IMR-90 (cell line): ENCODE data around the gene RGL1. TPM values are rescaled to one million over a fixed set of nuclear protein-coding genes. Genes with fewer than 3 reads are reported as not detected.

Experiments used
- ATAC-seq: fragments of 200-7000 bp; cut with Tn5 transposase; 2 replicates; pipeline ENCODE4 v1.9.1; 2020; ENCODE audit warnings: low read depth, mild to moderate bottlenecking, moderate library complexity
- BruUV-seq: library from RNA; stranded (reverse); fragments of 400-500 nt; replicated peaks from 2 replicates; lab custom pipeline; 2021; lab: Mats Ljungman, UMichigan
- CTCF ChIA-PET: fragments of 300-600 bp; formaldehyde crosslinking; extraction: SDS; loops from one replicate; lab custom pipeline; 2021; ENCODE audit warnings: antibody characterized with exemption; lab: Yijun Ruan, JAX
- POLR2A ChIA-PET: fragments of 300-600 bp; sonication (Branson Sonifier 250); formaldehyde crosslinking; loops from one replicate; lab custom pipeline; 2022; ENCODE audit warnings: antibody characterized with exemption; ENCODE audit not compliant: unreplicated experiment; lab: Charles Lee
- DNase-seq: peaks from one replicate; pipeline ENCODE4 v3.0.0; 2013
- H2AFZ ChIP-seq: replicated peaks from 2 replicates; pipeline ENCODE3; 2013; ENCODE audit warnings: low read length, mild to moderate bottlenecking; ENCODE audit not compliant: poor library complexity
- H2AK5ac ChIP-seq: 2 replicates; pipeline ENCODE4 v1.6.1; 2013; ENCODE audit warnings: low read depth, low read length, inconsistent platforms
- H2AK9ac ChIP-seq: replicated peaks from 2 replicates; pipeline ENCODE3; 2013; ENCODE audit warnings: mild to moderate bottlenecking, low read depth, low read length, moderate library complexity; ENCODE audit not compliant: poor library complexity
- H2BK120ac ChIP-seq: 2 replicates; pipeline ENCODE4 v1.6.1; 2013; ENCODE audit warnings: low read depth, low read length, inconsistent platforms
- H2BK15ac ChIP-seq: 3 replicates; pipeline ENCODE4 v1.6.1; 2013; ENCODE audit warnings: low read depth, low read length, inconsistent platforms
- H2BK20ac ChIP-seq: 2 replicates; pipeline ENCODE4 v1.6.1; 2013; ENCODE audit warnings: low read depth, mild to moderate bottlenecking, inconsistent platforms, low read length, moderate library complexity
- H2BK5ac ChIP-seq: 2 replicates; pipeline ENCODE4 v1.6.1; 2013; ENCODE audit warnings: mild to moderate bottlenecking, low read depth, low read length, inconsistent platforms; ENCODE audit not compliant: poor library complexity, severe bottlenecking
- H3K14ac ChIP-seq: replicated peaks from 2 replicates; pipeline ENCODE4 v1.6.1; 2013; ENCODE audit warnings: low read depth, low read length, inconsistent platforms
- H3K18ac ChIP-seq: 2 replicates; pipeline ENCODE4 v1.6.1; 2013; ENCODE audit warnings: low read depth, low read length, control low read depth
- H3K23ac ChIP-seq: 2 replicates; pipeline ENCODE4 v1.6.1; 2013; ENCODE audit warnings: low read depth, low read length, inconsistent platforms
- H3K27ac ChIP-seq: 2 replicates; pipeline ENCODE4 v1.5.1; 2013; ENCODE audit warnings: mild to moderate bottlenecking, control low read depth, low read length; ENCODE audit not compliant: insufficient read depth
- H3K27me3 ChIP-seq: 2 replicates; pipeline ENCODE4 v1.6.1; 2013; ENCODE audit warnings: low read length; ENCODE audit not compliant: control insufficient read depth, insufficient read depth
- H3K36me3 ChIP-seq: 2 replicates; pipeline ENCODE4 v1.6.1; 2013; ENCODE audit warnings: low read length, mixed read lengths; ENCODE audit not compliant: control insufficient read depth, insufficient read depth
- H3K4ac ChIP-seq: 2 replicates; pipeline ENCODE4 v1.6.1; 2013; ENCODE audit warnings: low read depth, low read length, inconsistent platforms
- H3K4me1 ChIP-seq: 2 replicates; pipeline ENCODE4 v1.6.1; 2013; ENCODE audit warnings: low read length, mixed read lengths; ENCODE audit not compliant: control insufficient read depth, insufficient read depth
- H3K4me2 ChIP-seq: 2 replicates; pipeline ENCODE4 v1.6.1; 2013; ENCODE audit warnings: low read depth, mild to moderate bottlenecking, control low read depth, low read length, moderate library complexity
- H3K4me3 ChIP-seq: 2 replicates; pipeline ENCODE4 v1.5.1; 2013; ENCODE audit warnings: low read depth, mild to moderate bottlenecking, control low read depth, low read length, moderate library complexity; ENCODE audit not compliant: insufficient read depth
- H3K56ac ChIP-seq: 2 replicates; pipeline ENCODE4 v1.6.1; 2013; ENCODE audit warnings: low read length, inconsistent platforms; ENCODE audit not compliant: insufficient read depth; ENCODE audit errors: extremely low read depth
- H3K79me1 ChIP-seq, 2 experiments: 2 replicates each; pipeline ENCODE4 v1.6.1; 2013; ENCODE audit warnings: low read length in 2 of 2, inconsistent platforms in 1 of 2, low read depth in 1 of 2
- H3K9ac ChIP-seq: 2 replicates; pipeline ENCODE4 v1.6.1; 2013; ENCODE audit warnings: low read depth, low read length, control low read depth
- H3K9me1 ChIP-seq: 2 replicates; pipeline ENCODE4 v1.6.1; 2013; ENCODE audit warnings: low read length, inconsistent platforms; ENCODE audit not compliant: insufficient read depth
- H3K9me3 ChIP-seq: 2 replicates; pipeline ENCODE4 v1.6.1; 2013; ENCODE audit warnings: low read length; ENCODE audit not compliant: control insufficient read depth, insufficient read depth
- H4K20me1 ChIP-seq: 2 replicates; pipeline ENCODE4 v1.6.1; 2013; ENCODE audit warnings: low read length, inconsistent platforms; ENCODE audit not compliant: insufficient read depth
- H4K5ac ChIP-seq: 2 replicates; pipeline ENCODE4 v1.6.1; 2013; ENCODE audit warnings: mild to moderate bottlenecking, low read depth, low read length, control low read depth
- H4K8ac ChIP-seq, 2 experiments: 2 replicates each; pipeline ENCODE4 v1.6.1; 2013; ENCODE audit warnings: low read depth in 2 of 2, low read length in 2 of 2, control low read depth in 1 of 2, inconsistent platforms in 1 of 2
- H4K91ac ChIP-seq: 2 replicates; pipeline ENCODE4 v1.6.1; 2013; ENCODE audit warnings: low read depth, low read length, inconsistent platforms; ENCODE audit not compliant: insufficient read depth
- BHLHE40 ChIP-seq: fragments of 150-350 bp; IDR thresholded peaks from 2 replicates; pipeline ENCODE4 v1.6.1; 2016; ENCODE audit warnings: mild to moderate bottlenecking, low read depth, low read length
- CEBPB ChIP-seq: IDR thresholded peaks from 2 replicates; pipeline ENCODE4 v1.6.1; 2012; ENCODE audit warnings: low read depth, low read length, improper control_type of control experiment
- CHD1 ChIP-seq: IDR thresholded peaks from 2 replicates; pipeline ENCODE4 v1.6.1; 2012; ENCODE audit warnings: low read depth, low read length, improper control_type of control experiment
- CTCF ChIP-seq: conservative IDR thresholded peaks from 2 replicates; pipeline ENCODE4 v1.5.1; 2012; ENCODE audit warnings: mild to moderate bottlenecking, low read depth, low read length, improper control_type of control experiment
- ELK1 ChIP-seq: fragments of 150-350 bp; IDR thresholded peaks from 2 replicates; pipeline ENCODE4 v1.6.1; 2016; ENCODE audit warnings: low read depth, mild to moderate bottlenecking, low read length, moderate library complexity, borderline replicate concordance
- FOS ChIP-seq: fragments of 150-350 bp; IDR thresholded peaks from 2 replicates; pipeline ENCODE4 v1.6.1; 2016; ENCODE audit warnings: low read depth, low read length
- MAFK ChIP-seq: IDR thresholded peaks from 2 replicates; pipeline ENCODE4 v1.6.1; 2012; ENCODE audit warnings: low read depth, low read length, improper control_type of control experiment
- MAZ ChIP-seq: IDR thresholded peaks from 2 replicates; pipeline ENCODE4 v1.6.1; 2012; ENCODE audit warnings: low read depth, mild to moderate bottlenecking, low read length, improper control_type of control experiment, moderate library complexity, borderline replicate concordance
- MXI1 ChIP-seq: IDR thresholded peaks from 2 replicates; pipeline ENCODE4 v1.6.1; 2012; ENCODE audit warnings: low read depth, mild to moderate bottlenecking, low read length, moderate library complexity, borderline replicate concordance
- NFE2L2 ChIP-seq: fragments of 150-350 bp; IDR thresholded peaks from 2 replicates; pipeline ENCODE4 v1.6.1; 2016; ENCODE audit warnings: low read depth, mild to moderate bottlenecking, low read length
- POLR2A ChIP-seq: IDR thresholded peaks from 2 replicates; pipeline ENCODE4 v1.6.1; 2012; ENCODE audit warnings: mild to moderate bottlenecking, low read depth, low read length
- RAD21 ChIP-seq: IDR thresholded peaks from 2 replicates; pipeline ENCODE4 v1.6.1; 2012; ENCODE audit warnings: low read length, improper control_type of control experiment
- RCOR1 ChIP-seq: IDR thresholded peaks from 2 replicates; pipeline ENCODE4 v1.6.1; 2012; ENCODE audit warnings: mild to moderate bottlenecking, low read length, improper control_type of control experiment; ENCODE audit not compliant: insufficient replicate concordance
- RFX5 ChIP-seq: IDR thresholded peaks from 2 replicates; pipeline ENCODE4 v1.8.0; 2012; ENCODE audit warnings: low read depth, mild to moderate bottlenecking, low read length, moderate library complexity
- SMC3 ChIP-seq: fragments of 150-350 bp; IDR thresholded peaks from 2 replicates; pipeline ENCODE4 v1.6.1; 2016; ENCODE audit warnings: low read depth, mild to moderate bottlenecking, antibody characterized with exemption, low read length, moderate library complexity
- USF2 ChIP-seq: fragments of 150-350 bp; IDR thresholded peaks from 2 replicates; pipeline ENCODE4 v1.6.1; 2017; ENCODE audit warnings: mild to moderate bottlenecking, antibody characterized with exemption, low read length, low read depth
- WGBS, 2 experiments: methylation state at CpG; one replicate each; pipeline versions ENCODE4 v1.1.5 to v1.1.7; 2013; ENCODE audit warnings: missing lambda C conversion rate in 2 of 2; ENCODE audit not compliant: insufficient read length in 1 of 2; ENCODE audit errors: extremely low coverage in 2 of 2; 5-methylcytosine and 5-hydroxymethylcytosine counted together
- dilution Hi-C: fragments of 300-500 bp; cut with HindIII; formaldehyde crosslinking; loops from one replicate; pipeline ENCODE4 v1.14.3; 2018; ENCODE audit warnings: low sequenced_read_pairs; ENCODE audit not compliant: unreplicated experiment
- in situ Hi-C: fragments of 300-500 bp; cut with MboI; formaldehyde crosslinking; loops from 3 replicates; pipeline ENCODE4 v1.14.3; 2019; ENCODE audit warnings: low sequenced_read_pairs, inconsistent platforms, mixed read lengths
- intact Hi-C: fragments of 100-400 bp; cut with micrococcal nuclease; formaldehyde crosslinking; loops from 2 replicates; pipeline ENCODE4 v1.10.0; 2022
- polyA plus RNA-seq, 3 experiments: library from polyadenylated mRNA; depleted of rRNA; stranded (reverse); fragments of >200 nt; gene quantifications; 2 replicates each; pipeline ENCODE4 v1.2.3, GENCODE V29; 2012; ENCODE audit warnings: low replicate concordance in 1 of 3
- total RNA-seq: library from RNA; depleted of rRNA; stranded (reverse); fragments of >200 nt; gene quantifications from 2 replicates; pipeline ENCODE4 v1.2.3, GENCODE V29; 2012

Gene RGL1
- total and polyA plus RNA-seq, 2 of the 4 experiments (the other 2 are of a cell fraction): 4.7 to 7.5 TPM

- no TSS peak for BruUV-seq
- Histone ChIP-seq H2BK20ac (no peak overlapping the region), H4K8ac (no peak overlapping the region), H3K14ac (no peak overlapping the region), H3K9me1 (peaks cover 9% of the 10 kb centered on the region; the same call in 1 of the 2 replicates), H4K20me1 (no peaks in the 10 kb centered on the region), H2BK15ac (no peak overlapping the region), H3K9me3 (no peaks in the 10 kb centered on the region), H3K4me2 (no peak overlapping the region), H2AFZ (no peak overlapping the region), H3K36me3 (peaks cover 24% of the 10 kb centered on the region), H2AK9ac (no peak overlapping the region), H3K4ac (no peak overlapping the region), H3K9ac (no peak overlapping the region), H2BK5ac (no peak overlapping the region), H3K4me1 (no peaks in the 10 kb centered on the region), H3K18ac (no peak overlapping the region), H3K4me3 (no peak overlapping the region), H3K27me3 (no peaks in the 10 kb centered on the region), H4K91ac (no peak overlapping the region), H3K79me1 (no peaks in the 10 kb centered on the region), H3K27ac (no peak overlapping the region), H2BK120ac (no peak overlapping the region), H3K23ac (no peak overlapping the region; the same call in 1 of the 2 replicates), H4K5ac (no peak overlapping the region), H3K56ac (no peak overlapping the region), H2AK5ac (no peak overlapping the region)
- dilution Hi-C loops: loop anchor here (25.0 kb wide), 1 partner anchor 246 kb away; the partner anchor contains the start of gene APOBEC4
- in situ Hi-C loops: no loop called here
- DNase-seq (no peak), ATAC-seq (no peak)
- POLR2A ChIA-PET: no interaction called here
- intact Hi-C loops: no loop called here
- 100% methylated on average over 1 of the region's 4 CpGs; no CpG with 5 or more reads in 1 of the 2 experiments for WGBS, 2 experiments
- CTCF ChIA-PET: interaction anchor here (1.0 kb wide), 1 partner anchor 252 kb away, joined by 4 read pairs; no protein-coding TSS in a partner anchor
- TF ChIP-seq RAD21 (no peak), MAZ (no peak), POLR2A (no peak), MAFK (no peak), USF2 (no peak), NFE2L2 (no peak), ELK1 (no peak), FOS (no peak), CEBPB (no peak), CHD1 (no peak), MXI1 (no peak), CTCF (no peak), RCOR1 (no peak), SMC3 (no peak), RFX5 (no peak), BHLHE40 (no peak)
These were observed 103.2 kb downstream of the RGL1 start for GRCh38 chr1:183908079-183908478.
